Left kidney (tissue), 2 donors: Measurements from ENCODE around the gene HIVEP3. TPM values are rescaled to one million over a fixed set of nuclear protein-coding genes. Genes with fewer than 3 reads are reported as not detected.

Experiments
- DNase-seq: peaks from one replicate; pipeline ENCODE4 v3.0.0-alpha.2; 2013
- polyA plus RNA-seq: library from polyadenylated mRNA; unstranded; fragments of 120-200 nt; gene quantifications from one replicate; pipeline ENCODE4 v1.2.1, GENCODE V29; 2013; ENCODE audit not compliant: insufficient read length

Gene HIVEP3
- polyA plus RNA-seq, 1 donor = 4.0 TPM

DNA sequence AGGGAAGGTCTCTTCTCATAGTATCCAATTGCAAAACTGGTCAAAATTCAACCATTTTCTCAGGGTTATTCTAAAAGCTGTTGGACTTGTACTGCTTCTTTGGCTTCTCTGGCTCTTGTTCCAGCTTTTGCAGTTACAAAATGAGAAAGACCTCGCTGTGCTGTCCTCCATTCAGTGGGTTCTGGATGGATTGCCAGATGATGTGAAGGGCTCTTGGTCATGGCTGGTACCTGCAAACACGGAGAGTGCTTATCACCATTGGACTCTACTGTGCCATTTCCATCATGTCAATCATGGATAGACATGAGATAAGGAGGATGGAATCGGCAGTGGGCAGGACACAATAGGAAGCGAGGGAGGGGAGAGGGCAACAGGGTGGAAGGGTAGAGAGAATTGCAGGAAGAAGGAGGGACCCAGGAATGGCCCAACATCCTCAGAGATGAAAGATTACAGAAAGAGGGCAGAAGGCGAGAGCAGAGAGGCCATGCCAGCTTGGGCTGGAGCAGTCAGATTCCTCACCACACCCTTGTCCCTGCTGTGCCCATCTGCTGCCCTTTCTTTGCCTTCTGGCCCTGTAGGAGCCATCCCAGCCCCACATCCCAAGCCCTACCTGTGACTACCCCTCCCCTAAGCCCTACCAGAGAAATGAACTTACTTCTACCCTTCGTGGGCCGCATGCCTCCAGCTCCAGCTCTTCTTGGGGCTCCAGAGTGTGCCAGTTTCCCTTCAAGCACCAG is 70.3 kb downstream of the HIVEP3 start:
- DNase-seq = no peak

DNA sequence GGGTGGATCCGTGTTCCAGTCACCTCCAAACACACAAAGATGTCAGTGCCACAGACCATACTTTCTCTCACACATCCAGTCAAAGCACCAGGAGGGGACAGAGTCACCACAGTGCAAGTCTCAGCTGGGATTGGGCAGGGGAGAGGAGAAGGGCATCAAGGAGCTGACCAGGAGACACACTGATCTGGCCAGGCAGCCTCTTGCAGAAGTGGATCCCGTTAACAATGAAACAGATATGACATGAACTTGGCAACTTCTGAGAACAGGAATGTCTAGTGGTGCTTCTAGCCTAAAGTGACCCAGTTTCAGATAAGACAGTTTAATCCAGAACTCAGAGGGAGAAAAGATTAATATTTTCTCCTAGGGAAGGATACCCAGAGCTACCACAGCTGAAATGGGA is 71.0 kb downstream of the HIVEP3 start:
- DNase-seq = no peak

DNA sequence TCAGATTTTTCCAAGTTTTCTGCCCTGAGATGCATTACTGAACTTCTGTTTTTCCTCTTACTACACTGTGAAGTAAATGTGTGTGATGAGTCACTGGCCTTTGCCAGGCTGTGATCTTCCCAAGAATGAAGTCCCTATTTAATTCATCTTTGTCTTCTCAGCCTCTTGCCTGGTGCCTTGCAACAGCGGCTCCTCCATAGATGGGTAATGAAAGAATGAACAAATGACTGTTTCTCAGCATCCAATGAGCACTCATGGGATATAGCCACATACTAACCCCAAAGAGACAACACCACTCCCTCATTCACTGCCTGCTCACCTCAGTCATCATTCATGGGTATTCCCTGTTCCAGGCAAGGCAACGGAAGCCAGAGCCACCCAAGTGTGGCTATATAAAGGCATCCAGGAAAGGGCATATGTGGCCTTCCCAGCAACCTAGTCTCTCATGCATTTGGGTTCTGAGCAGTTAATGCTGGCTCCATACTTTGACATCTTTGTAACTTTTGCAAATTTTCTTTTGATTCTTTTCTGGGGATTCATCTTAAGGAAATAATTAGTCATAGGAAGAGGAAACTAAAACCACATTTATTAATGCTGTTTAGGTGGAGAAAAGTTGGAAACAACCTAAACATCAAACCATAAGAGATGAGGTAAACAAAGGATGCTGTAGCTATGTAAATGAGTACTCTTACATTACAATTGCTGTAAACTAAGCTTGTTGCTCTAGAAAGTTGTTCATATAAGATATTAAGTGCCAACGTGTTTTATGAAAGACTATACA is 71.9 kb downstream of the HIVEP3 start:
- no peak for DNase-seq

DNA sequence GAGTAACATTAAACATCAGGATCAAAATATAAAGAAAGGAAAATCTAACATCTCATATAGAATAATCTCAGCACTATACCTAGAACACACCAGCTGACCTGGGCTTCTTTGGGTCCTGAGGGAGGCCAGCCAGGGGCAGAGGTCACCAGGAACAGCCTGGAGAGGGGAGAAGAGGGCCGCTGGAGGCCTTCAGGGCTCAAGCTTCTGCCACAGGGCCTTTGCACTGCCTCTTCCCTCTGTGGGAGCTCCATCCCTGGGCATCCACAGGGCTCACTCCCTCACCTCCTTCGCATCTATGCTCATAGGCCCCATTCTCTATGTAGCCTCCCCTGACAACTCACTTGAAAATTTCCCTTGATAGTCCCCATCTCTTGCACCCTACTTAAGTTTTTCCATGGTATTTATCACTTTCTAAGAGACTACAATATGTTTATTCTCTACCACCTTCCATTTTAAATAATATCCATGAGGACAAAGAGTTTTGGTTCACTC is 73.9 kb downstream of the HIVEP3 start:
- no peak for DNase-seq

DNA sequence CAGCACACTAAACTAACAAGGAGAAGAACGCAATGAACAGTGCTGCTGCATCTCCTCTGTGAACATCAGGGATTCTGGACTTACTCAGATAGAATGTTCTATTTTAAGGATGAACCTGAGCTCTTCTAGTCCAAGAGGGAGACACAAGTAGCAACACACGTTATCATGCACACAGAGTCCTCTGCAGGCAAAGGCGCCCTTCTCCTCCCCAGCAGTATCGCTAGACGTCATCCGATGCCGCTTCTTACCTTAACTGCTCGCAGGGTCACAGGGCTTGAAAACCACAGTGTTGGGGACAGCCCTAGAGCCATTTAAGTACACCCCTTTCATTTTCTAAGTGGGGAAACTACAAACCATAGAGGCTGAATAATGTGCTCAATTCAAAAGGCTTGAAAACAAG is 74.5 kb downstream of the HIVEP3 start:
- no peak for DNase-seq

DNA sequence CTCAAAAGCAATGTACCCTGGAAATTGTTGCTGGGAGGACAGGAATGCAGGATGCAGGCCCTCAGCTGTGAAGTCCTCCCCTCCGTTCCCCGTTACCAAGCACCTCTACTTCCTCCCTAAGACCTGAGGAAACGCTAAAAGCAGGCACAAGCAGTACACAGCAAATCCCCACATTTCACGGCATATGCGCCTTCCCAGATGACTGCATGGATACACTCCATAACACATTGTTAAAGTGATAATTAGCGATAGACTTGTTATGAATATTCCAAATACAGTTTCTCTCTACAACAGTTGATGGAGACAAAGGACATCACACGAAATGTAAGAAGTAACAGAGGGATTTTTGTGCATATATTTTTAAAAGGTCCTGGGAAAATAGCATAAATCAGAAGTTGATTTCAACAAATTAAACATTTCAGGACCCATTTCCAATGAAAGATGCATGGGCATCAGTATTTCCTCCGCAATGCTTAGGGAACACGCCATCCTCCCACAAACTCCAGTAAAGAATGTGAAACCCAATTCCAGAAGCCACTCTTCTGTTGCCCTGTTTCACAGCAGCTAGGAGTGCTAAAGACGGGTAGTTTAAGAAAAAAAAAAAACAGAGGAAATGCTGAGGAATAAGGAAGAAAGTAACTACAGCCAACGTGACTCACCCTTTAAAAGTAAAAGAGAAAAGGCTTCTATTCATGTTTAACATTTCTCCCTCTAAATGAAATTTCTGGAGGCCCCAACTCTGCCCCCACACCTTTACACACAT is 75.5 kb downstream of the HIVEP3 start:
- no peak for DNase-seq

DNA sequence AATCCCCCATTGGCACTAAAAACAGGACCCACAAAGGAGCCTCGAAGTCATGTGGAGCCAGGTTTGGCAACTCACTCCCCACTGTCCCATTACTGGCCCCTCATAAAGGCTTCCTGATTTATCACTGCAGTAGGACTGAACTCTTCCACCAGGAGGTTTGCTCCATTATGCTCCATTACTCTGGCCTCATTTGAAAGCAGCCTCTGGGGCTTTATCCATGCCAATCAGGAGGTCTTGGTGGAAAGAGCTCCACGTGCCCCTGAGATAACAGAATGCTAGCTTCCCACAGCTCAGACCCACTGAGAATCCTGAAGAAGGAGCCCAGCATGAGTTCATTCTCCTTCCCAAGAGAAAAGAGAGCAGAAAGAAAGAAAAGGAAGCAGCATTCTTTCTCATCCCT is 76.4 kb downstream of the HIVEP3 start:
- DNase-seq = no peak

DNA sequence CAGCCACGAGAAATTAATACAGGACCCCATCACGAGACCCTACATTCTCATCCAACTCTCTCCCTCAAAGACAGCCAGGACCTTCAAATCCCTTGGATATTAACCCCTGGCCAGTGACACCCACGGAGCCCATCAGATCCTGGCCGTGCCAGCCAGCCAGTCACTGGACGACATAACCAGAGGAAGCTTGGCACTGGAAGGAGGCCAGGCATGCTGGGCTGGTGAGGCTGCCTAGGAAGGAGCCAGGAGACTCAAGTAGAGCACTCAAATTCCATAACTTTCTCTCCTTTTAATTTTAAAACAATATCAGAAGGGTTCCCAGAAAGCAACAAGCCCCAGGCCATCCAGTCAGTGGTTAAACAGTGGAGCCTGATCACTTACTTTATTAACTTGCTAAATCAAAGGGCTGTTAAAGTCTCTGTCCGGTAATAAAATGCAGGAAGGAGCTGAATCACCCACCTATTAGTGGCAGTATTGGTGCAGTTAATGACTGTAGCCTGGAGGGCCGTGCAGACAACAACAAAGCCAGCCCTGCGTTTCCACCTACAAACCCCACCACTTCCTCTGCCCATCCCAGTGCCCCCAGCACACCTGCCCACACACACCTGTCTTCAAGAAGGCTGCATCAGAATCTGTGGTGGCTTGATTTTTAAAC is 78.0 kb downstream of the HIVEP3 start:
- no peak for DNase-seq

DNA sequence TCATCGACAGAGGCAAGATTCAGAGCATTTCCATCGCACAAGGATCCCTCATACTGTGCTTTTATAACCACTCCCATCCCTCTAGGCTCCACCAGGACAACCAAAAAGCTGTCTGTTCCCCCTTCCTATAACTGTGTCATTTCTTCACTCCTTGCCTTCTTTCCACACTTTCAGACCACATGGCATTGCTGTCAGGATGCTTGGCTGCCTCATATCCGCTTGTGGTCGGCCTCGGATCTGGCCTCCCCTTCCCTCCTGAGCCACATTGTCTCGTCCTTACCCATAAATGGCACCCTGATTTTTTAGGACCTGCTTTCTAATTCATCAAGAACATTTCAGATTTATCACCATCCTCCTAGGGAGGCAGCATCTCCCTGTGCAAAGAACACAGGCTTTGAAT is 80.5 kb downstream of the HIVEP3 start:
- DNase-seq = no peak

DNA sequence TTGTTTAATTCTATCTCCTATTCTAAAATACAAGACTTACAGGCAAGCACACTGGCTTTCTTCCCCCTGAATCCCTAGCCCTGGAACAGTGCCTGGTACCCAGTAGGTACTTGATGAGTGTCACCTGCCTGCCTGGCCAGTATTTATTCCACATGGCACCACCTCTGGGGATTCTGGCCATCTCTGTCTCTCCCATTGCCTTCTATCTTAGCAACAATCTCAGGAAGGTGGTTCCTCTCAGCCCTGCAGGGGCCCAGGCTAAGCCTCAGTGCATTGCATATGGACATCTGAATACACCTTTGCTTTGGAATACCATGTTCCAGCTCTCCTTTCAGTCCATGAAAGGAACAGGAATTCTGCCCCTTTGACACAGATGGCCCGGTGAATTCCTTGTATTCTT is 81.0 kb downstream of the HIVEP3 start:
- DNase-seq = no peak

DNA sequence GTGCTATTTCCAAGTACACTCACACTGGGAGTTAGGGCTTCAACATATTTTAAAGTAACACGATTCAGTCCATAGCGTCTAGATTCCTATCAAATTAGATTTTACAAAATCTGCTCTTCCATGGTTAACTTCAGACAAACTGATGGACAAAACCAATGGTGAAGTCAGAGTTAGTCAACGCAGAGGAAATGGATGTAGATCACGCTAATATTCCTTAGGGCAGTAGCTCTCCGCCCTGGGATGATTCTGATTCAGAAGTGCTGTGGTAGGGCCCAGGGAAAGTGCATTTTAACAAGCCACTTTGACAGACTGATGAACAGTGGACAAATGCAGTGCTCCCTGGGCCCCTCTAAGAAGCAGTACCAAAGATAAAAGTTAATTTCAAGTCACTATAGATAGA is 83.2 kb downstream of the HIVEP3 start:
- no peak for DNase-seq

DNA sequence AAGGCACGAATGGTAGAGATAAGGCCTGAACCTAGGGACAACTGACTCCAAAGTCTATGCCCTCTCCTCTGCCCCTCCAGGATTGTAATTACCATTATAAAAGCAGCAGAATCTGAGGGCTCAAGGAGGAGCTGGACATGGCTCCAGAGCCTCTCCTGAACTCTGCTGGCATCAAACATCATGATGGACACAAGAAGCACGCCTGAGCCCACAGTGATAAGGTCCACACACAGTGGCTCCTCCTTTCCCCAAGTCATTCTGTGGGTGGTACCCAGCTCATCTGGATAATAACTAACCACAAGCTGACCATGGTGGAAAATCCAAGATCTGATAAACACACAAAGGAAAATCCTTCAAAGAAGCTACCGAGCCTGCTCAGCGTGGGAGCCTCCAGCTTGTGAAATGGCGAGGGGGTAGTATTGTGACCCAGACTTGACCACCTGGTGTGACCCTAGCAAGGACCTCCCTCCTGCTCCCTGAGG is 85.2 kb downstream of the HIVEP3 start:
- no peak for DNase-seq

DNA sequence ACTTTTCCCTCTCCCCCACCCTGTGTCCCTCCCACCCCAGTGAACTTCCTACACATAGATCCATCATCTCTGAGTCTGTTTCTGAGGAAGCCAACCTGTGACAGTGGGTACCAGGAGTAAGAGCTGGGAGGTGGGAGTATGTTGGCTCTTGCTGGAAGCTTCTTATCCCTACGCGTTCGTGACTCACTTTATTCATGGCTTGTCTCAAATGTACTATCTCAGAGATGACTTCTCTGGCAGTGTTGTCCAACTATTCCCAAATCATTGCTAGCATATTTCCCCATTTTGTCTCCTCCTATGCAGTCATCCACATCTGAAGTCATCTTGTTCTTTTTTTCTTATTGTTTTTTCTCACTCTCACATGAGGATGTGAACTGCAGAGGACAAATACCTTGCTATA is 88.0 kb downstream of the HIVEP3 start:
- DNase-seq = no peak

DNA sequence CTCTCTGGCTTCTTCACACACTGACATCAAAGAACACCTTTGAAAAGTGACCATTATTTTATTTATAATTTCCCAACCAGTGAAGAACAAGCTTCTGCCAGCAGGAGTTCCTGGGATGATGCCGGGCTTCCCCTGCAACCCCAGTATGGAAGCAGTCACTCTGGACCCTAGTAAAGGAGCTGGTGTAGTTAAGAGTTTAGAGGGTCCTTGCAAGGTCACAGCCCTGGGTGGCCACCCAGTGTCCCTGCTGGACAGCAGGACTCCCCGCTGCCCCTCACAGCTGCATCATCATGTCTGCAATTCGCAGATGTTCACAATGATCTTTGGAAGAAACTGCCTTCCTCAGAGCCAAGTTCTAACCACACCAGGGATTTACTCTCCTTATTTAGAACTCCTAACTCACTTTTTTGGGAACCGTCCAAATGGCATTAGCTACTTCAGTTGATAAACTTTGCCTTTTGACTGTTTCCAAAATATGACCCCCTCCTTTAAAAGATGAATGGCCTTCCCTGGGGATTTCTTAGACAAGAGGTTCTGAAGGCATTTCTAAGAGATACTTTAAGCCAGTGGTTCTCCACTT is 90.6 kb downstream of the HIVEP3 start:
- DNase-seq = no peak

DNA sequence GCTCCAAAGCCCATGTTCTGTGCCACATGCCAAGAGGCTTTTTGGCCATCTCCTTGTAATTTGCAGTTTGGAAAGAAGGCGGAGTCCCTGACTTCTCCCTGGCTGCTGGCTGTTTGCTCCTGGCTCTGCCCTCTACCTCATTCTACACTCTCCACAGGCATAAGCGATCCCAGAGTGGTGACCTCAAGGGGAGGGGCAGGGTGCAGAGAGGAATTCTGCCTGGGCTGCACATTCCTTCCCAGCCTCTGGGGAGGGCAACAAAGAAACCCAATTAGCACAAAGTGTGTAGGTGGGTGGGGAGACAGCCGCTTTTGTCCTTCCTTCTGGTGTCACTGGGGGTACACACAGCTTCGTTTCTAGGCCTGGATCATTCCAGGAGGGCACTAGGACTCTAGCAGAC is 95.3 kb downstream of the HIVEP3 start:
- no peak for DNase-seq

DNA sequence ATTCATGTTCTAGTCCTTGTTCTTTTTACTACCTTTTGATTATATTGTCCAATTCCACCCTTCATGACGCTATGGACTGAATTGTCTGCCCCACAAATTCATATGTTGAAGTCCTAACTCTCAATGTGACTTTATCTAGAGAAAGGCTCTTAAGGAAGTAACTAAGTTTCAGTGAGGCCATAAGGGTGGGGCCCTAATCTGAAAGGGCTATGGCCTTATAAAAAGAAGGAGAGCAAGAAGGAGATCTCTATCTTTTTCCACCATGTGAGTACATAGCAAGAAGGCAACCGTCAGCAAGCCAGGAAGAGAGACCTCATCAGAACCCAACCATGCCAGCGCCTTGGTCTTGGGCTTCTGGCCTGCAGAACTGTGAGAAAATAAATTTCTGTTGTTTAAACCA is 95.9 kb downstream of the HIVEP3 start:
- no peak for DNase-seq

DNA sequence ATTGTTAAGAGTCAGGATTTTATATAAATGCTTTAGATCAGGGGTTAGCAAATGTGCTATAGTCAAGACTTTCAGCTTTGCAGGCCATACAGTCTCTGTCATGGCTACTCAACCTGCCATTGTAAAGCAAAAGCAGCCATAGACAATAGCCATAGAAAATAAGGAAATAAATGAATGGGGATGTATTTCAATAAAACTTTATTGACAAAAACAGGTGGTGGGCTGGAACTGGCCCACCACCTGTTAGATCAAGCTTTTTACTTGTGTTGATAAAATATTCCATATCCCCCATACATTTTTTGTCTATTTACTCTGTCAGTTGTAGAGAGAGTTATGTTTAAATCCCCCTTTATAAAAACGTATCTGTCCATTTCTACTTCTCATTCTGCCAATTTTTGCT is 98.9 kb downstream of the HIVEP3 start:
- no peak for DNase-seq

DNA sequence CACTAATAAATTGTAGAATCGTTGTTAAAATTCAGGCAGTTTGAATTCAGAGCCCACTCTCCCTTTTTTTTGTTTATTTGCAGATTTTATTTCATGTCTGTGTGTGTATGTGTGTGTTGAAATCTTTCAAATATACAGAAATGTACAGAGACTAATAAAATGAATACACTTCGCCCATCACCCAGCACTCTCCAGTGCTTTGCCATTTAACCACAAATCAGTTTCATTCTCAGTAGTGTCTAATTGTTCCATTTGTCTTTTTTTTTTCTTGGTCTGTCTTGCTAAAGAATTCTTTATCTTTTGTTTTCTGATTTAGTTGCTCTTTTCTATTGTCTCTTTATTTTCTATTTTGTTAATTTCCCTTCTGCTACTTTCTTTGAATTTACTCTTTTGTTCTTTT is 99.7 kb downstream of the HIVEP3 start:
- DNase-seq = no peak

DNA sequence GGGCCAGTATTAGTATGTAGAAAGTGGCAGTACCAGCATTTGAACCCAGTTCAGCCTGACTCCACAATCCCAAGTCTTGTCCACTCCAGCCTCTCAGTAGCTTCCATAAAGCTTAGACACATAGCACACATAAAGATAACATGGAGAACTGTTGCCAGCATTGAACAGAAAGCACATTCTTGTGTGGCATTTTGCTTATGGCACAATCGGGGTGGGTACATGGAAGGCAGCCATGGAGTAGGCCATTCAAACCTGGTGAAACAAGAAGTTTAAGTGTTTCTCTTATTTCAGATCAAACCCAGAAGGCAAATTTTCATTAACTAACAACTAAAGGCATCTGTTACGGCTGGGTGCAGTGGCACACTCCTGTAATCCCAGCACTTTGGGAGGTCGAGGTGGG is 102.7 kb downstream of the HIVEP3 start:
- no peak for DNase-seq

DNA sequence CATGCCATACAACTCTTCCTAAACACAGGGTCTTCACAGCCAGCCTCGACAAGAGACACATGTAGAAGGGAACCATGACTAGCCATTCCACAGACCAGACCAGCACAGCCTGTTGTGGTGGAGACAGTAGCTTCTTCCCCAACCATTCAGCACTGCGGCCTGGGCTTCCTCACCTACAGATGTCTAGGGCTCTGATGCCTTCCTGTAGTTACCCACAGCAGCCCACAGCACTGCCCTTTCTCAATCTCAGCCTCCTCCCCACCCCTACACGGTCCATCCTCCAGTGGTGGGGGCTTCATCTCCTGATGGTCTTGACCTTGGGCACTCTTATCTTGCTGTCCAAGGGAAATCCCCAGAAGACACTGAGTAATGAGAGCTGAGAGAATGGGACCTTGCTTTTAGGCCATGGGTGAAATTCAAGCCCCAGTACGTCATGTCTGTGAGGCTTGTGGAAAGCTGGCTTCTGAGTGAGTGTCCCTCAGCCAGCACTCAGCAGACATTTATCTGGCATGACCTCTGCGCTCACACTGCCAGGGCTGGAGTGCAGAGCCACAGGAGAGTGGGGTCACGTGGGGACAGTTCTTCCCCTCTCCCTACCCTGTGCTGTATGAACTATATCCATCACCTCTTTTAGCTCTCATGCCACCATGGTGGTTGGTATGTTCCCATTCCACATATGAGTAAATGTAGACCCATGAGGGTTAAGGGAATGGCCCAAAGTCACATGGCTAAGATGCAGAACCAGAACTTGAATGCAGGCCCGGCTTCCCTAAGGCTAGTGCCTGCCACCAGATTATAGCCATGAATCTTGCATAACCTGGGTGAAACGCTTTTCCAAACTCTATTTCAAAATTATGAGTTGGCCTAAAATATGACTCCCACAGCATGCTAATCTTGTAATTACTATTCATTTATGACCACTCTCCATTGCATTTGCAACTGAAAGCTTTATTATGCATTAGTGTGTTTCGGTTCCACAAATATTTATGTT is 104.7 kb downstream of the HIVEP3 start:
- DNase-seq = no peak

DNA sequence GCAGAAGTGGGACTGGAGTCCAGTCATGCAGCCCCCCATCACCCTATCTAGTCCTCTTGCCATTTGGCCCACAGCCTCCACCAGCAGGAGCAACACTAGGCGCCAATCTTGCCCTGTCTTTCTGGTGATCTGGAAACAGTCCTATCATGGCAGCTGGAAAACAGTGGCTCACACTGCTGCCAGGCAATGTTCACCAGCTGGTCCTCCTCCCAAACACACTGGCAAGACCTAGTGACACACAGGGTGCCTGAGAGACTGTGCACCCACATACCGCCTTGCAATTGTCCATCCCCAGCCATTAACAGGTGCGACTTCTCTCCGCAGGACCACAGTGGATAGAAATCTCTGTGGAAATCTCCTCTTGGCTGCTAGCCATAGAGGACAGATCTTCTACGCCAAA is 105.5 kb downstream of the HIVEP3 start:
- DNase-seq = no peak
